Skin of body (tissue), 2 donors: ENCODE results near the gene DPEP3. TPM values are rescaled to one million over a fixed set of nuclear protein-coding genes. Genes with fewer than 3 reads are reported as not detected.
A peak's percentile ranks its signal among the peaks of the same experiment; 100 is the strongest.
"Not testable (repeated sequence)": the region's sequence is repeated elsewhere in the genome, so short reads cannot be mapped to it uniquely, and the experiment has no call there.

Experiments used
- DNase-seq: peaks from one replicate; lab custom pipeline; 2025; lab: John Stamatoyannopoulos, UW
- total RNA-seq: library from RNA; depleted of rRNA; stranded (reverse); fragments of >200 nt; gene quantifications from one replicate; pipeline ENCODE4 v1.2.3, GENCODE V29; 2014

The DPEP3 gene
- not detected for total RNA-seq

DNA sequence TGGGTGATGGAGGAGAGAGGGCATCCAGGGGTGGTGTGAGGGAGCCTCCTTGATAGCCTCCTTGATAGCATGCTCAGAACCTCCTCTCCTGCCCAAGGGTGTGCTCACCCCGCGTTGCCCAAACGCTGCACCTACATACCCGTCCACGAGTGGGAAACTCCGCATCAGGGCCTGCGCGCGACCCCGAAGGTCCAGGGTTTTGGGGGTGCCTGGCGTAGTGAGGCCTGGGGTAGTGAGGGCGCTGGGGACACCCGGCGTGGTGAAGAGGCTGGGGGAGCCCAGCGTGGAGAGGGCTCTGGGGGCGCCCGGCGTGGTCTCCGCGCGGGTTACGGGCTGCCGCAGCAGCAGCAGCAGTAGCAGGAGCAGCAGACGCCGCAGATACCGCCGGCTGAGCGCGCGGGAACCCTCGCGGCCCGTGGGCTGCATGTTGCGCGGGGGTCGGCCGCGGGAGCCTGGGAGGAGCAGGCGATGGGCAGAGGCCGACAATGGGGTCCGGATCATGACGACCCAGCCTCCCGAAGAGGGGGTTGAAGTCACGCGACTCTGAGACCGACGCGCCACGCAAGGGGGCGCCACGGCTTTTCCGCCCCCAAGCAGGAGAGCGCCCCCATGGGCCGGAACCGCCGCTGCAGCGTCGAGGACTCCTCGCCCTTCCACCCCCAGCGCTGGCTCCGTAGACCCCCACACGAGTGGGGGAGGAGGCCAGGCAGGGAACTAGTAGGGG, at the start of gene DPEP3:
TSS of gene DPEP3 (minus strand) at position 545 of the 724 bp plus-strand sequence. CDS start at position 426, 119 bp downstream.
- DNase-seq = no peak

DNA sequence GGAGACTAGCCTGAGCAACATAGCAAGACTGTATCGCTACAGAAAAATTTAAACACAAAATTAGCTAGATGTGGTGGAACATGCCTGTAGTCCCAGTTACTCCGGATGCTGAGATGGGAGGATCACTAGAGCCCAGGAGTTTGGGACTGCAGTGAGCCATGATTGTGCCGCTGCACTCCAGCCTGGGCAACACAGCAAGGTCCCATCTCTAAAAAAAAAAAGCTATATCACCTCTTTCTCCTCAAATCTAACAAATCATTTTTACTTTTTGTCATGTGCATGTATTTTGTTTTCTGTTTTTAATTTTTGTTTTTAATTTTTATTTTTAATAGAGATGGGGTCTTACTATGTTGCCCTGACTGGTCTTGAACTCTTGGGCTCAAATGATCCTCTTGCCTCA, 48.7 kb upstream of the DPEP3 start:
- DNase-seq = no peak

DNA sequence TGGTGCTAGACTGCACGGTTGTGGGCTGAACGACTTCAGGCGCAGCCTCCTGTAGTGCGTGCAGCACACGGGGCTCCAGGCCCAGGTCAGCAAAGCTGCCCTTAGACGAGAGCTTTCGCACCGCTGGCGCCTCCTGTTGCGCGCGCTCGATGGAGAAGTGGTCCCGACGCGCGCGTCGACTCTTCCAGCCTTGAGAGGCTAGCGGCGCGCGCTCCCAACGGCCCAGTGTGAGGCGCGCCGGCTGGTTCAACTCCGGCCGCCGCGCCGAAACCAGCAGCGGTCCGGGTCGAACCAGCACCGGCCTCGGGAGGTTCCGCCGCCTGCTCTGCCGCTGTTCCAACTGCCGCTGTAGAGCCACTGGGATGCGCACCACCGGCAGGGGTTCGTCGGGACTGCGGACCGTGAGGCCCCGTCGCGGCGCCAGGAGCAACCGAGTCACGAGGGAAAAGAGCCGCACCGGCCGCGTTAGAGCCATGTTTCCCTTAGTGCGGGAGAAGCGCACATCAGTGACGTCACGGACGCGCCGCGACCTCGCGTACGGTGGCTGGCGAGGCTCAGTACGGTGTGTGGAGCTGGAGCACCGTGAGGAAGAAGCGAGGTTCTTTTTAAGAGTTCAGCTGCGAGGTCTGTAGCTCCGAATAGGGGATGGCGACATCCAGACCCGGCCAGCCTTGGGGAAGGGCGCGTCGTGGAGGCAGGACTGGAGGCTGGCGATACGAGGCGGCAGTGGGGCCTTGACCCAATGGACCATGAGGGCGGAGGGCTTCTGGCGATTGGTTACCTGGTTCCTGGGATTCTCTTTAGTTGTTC, 42.6 kb upstream of the DPEP3 start, which contains the start of the genes DDX28 and DUS2:
TSS of gene DDX28 (minus strand) at position 505 of the 810 bp plus-strand sequence. CDS start at position 475, 30 bp downstream.
TSS of gene DUS2 (plus strand) at position 557 of the 810 bp plus-strand sequence. CDS start 14,740 bp downstream, outside the sequence.
- peak; percentile 85 for DNase-seq

GRCh38 chr16:68022278-68022727, 42.0 kb upstream of the DPEP3 start:
- no peak for DNase-seq

DNA sequence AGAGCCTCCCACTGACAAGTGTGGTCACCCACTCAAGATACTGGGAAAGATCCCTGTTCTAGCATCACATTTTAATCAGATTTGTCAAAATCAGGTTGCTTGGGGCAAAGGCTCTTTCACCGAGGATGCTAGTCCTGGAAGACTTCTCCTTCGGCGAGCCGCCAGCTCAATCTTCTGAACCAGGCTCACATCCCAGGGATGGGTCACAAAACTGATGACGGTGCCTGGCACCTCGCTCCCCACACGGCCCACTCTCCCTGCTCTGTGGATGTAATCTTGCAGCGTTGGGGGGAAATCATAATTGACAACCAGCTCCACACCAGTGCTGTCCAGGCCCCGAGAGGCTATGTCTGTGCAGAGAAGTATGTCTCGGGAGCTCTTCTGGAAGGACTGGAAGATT, 41.2 kb upstream of the DPEP3 start:
- DNase-seq = no peak

DNA sequence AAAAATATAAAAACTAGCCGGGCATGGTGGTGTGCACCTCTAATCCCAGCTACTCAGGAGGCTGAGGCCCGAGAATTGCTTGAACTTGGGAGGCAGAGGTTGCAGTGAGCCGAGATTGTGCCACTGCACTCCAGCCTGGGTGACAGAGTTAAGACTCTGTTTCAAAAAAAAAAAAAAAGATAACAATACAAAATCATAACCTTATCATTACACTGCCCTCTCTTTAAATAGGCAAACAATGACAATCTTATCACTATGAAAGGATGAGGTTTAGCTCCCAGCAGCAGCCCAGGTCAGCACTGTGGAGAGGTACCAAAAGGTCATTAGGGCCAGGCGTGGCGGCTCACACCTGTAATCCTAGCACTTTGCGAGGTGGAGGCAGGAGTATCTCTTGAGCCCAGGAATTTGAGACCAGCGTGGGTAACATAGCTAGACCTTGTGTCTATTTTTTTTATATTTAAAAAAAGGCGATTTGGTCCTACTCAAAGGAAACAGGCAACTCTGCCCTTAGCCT, 38.9 kb upstream of the DPEP3 start:
- no peak for DNase-seq

GRCh38 chr16:68015681-68016080, 35.4 kb upstream of the DPEP3 start, which contains the start of gene DPEP2NB:
DPEP2NB (minus strand) TSS chr16:68015911; CDS start chr16:68015770, 141 bp downstream.
- DNase-seq = no peak

GRCh38 chr16:68013440-68013839, 33.1 kb upstream of the DPEP3 start:
- DNase-seq = no peak

DNA sequence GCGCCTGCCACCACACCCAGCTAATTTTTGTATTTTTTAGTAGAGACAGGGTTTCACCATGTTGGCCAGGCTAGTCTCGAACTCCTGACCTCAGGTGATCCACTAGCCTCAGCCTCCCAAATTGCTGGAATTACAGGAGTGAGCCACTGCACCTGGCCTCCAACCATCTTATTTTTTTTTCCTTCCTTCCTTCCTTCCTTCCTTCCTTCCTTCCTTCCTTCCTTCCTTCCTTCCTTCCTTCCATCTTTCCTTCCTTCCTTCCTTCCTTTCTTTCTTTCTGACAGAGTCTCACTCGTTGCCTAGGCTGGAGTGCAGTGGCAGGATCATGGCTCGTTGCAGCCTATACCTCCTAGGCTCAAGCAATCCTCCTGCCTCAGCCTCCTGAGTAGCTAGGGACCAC, 29.6 kb upstream of the DPEP3 start:
- not testable (repeated sequence) for DNase-seq

GRCh38 chr16:68009157-68009735, 28.9 kb upstream of the DPEP3 start:
- no peak for DNase-seq

DNA sequence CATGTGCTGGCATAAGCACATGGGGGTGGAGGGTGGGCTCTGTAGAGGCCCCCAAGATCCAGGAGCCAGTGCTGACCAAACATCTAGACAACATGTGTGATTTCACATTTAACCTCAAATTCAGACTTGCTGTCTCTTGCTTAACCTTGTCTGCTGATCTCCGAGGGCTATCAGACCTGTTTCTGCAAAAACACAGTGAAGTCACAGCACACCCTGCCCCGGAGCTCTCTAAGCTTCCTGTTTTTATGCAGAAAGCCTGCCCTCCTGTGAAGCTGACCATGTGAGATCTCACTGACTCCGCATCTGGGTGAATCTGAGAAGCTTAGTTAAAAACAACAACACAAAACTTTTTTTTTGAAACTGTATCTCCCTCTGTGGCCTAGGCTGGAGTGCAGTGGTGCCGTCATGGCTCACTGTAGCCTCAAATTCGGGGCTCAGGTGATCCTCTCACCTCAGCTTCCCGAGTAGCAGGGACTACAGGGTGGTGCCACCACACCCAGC, 25.5 kb upstream of the DPEP3 start:
- no peak for DNase-seq

GRCh38 chr16:68005211-68005610, 24.9 kb upstream of the DPEP3 start:
- DNase-seq = no peak

DNA sequence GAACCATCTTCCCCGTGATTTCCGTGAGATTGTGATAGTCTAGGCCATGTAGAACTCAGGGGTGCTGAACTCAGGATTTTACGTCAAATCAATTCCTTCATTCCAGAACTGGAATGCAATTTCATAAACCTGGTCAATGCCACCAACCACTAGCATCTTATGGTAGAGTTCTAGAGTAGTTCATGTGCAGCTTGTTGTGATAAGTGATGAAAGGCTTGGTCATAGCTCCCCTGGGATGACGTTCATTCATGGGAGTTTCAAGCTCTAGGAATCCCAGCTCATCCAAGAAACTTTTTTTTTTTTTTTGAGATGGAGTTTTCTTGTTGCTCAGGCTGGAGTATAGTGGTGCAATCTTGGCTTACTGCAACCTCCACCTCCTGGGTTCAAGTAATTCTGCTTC, 22.7 kb upstream of the DPEP3 start:
- no peak for DNase-seq

GRCh38 chr16:68000450-68000849, 20.2 kb upstream of the DPEP3 start:
- DNase-seq = no peak

DNA sequence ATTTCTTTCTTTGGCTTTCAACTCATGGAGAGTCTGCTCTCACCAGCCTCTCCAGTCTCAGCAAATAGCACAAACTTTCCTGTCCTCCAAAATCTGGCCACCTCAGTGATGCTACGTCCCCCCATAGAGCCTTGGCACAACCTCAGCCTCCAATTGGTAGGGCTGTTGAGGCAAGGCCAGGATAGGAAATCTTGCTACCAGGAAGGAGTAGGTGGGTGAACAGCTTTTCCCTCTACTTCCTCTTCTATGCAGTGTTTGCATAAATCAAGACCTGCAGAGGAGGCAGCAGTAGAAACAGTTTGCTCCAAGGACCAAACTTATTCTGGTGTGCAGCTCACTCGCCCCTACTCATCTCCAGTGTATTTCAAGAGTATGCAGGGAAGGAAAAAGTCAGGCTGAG, 19.7 kb upstream of the DPEP3 start:
- no peak for DNase-seq

- DNase-seq = not testable (repeated sequence)
Observed at GRCh38 chr16:67998779-67999688, 18.7 kb upstream of the DPEP3 start, which contains the start of gene DPEP2. DPEP2 (minus strand) TSS chr16:67999484; CDS start chr16:67993212, 6,272 bp downstream.

GRCh38 chr16:67998231-67998778, 18.0 kb upstream of the DPEP3 start:
- not testable (repeated sequence) for DNase-seq

- DNase-seq = no peak
Observed at GRCh38 chr16:67996666-67997065, 16.4 kb upstream of the DPEP3 start.

GRCh38 chr16:67995423-67995822, 15.1 kb upstream of the DPEP3 start:
- no peak for DNase-seq

DNA sequence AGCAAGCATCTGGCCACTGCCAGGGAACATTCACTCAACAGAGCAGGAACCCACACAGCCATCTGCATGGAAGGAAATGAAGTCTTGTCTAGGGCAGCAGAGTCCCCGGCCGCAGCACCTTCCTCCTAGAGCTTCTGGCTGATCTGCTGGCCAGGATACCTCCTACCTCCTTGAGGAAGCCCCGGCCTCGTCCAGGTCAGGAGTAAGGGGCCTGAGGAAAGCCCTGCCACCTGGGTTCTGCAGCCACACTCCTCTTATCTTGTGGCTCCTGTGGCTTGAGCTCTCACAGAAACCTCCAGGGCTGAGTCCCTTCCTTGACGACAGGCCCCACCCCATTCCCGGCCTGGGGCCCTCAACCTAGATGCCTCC, 13.7 kb upstream of the DPEP3 start:
- DNase-seq = not testable (repeated sequence)
